Activated CD4-positive, alpha-beta T cell treated with anti-CD3 and anti-CD28 coated beads, Interleukin-2, amount 50 U/mL, for 16 hours (primary cell): Measurements from ENCODE around the gene POLK.

Source experiments
- DNase-seq: peaks from one replicate; pipeline ENCODE4 v3.0.0-alpha.2; 2020

Gene POLK

DNA sequence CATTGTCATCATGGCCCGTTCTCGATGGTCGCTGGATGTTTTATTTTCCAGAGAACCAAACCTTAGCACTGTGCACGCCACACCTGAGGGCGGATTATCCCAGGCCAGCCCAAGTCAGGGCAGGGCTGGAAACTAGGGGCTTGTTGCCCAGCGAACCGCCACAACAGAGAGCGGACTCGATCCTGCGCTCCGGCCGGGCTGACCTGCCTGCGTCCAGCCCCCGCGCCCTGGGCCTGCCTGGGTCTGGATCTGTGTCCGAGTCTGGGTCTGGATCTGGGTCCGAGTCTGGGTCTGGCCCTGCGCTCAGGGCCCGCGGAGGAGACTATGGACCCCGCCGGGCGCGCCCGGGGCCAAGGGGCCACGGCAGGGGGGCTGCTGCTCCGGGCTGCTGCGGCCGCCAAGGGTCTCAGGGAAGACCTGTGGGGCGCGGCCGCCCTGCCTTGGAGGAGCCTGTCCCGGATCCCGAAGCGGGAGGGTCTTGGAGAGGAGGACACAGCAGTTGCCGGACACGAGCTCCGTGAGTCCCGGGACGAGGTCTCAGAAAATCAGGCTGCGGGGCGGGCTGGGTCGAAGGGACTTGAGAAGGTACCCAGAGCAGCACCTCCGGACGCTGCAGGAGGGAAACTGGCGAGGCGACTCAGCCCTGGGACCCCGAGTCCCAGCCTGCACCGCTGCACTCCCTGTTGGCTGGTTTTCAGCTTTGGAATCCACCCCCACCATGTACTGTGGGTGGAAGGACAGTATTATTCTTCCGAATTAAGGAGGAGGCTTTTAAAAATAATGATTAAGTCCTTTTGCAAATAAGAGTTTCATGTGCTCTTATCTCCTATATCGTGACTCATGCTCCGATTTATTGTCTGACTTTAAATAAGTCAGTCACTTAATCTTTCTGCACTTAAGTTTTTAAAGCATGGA is 99.9 kb downstream of the POLK start, which contains the start of gene ANKDD1B:
TSS of gene ANKDD1B (plus strand) at position 143 of the 915 bp plus-strand sequence. CDS start at position 325, 182 bp downstream.
- no peak for DNase-seq

DNA sequence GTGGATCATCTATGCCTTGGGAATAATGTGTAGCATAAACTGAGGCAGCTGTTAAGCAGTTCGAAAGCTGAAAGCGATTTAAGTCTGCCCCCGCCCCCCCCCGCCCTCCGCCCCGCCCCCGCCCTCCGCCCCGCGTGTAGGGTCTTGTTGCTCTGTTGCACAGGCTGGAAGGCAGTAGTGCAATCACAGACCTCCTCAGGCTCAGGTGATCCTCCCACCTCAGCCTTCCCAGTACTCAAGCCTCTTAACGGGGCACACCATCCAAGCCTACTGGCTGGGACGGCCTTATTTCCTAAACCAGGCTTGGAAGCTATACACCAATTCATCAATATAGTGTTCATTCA is 100.5 kb downstream of the POLK start:
- no peak for DNase-seq

DNA sequence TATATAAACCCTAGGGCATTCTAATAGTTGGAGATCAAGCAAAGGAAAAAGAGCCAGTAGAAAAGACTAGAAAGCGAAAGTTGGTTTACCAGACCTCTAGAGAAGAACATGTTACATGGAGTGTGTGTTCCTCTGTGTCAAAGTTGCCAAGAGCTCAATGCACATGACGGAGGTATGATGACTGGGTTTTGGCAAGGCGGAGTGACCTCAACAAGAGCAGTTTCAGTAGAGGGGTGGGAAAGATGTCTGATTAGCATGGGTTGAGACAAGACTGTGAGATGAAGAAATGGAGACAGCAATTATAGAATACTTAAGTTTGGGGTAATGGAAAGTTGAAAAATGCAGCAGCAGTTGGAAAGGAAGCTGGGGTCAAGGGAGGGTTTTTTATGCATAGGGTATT is 101.2 kb downstream of the POLK start:
- no peak for DNase-seq

DNA sequence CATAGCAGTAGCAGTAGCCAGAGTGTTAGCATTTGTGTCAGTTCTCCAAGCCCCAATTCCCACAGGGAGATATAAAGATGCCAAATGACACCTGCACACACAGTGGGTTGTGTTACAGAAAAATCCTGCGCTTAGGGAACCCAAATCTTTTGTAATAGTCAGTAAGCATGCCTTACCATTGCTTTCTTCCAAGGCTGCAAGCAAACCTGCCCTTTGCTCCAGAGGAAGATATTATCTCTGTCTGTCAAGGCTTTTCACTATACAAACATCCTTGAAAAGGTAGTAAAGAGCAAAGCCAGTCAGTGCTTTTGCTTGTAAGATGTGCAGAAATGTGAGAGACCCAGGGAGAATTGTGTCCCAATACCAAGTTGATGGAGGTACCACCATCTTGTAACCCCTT is 102.5 kb downstream of the POLK start:
- DNase-seq = no peak

DNA sequence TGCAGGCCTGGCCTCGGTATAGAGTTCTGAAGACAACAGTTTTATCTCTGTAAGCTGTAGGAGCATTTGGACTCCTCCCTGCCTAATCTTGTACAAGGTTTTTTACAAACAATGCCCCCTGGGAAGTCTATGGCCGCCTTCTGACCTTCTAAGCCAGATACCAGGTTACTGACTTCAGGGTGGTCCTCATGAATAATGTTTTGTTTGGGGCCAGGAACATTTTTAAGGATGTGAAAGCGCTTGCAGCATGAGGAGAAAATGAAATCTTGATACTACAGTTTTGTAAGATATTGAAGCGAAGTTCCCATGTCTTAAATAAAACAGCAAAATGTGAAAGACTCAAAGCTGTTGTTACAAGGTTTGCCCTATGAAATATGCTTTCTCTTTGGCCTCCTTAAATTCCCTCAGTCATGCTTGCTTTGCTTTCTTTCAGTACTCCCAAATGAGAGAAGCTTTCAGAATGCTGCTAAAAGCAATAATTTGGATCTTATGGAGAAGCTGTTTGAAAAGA is 104.7 kb downstream of the POLK start:
- no peak for DNase-seq

DNA sequence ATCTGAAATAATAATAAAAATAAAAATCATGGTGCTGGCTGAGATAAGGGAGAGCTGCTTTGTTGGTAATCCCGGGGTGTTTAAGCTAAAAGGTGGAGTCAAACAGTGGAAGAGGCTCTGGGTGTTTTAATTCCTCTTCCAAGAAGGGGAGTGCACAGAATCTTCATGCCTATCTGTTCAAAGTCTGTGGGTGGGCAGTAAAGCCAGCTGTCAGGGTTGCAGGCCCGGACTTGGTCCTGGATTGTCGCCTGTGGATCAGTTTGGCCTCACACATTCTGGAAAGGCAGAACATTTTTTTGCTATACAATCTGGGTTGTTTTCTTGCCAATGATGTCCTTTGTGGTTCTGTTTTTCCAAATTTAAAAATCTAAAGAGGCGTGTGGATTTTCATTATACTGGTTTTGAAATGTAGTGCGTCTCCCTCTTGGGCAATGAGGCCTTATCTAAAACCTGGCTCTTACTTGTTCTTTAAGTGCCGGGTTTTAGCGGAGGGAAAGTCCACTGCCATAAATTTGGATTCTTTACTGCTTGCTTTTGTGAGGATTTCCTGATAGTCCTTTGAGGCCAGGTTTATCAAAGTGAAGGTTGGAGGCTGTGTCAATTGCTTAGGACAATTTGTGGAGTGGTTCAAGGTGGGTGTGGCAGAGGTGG is 105.4 kb downstream of the POLK start:
- DNase-seq = no peak

DNA sequence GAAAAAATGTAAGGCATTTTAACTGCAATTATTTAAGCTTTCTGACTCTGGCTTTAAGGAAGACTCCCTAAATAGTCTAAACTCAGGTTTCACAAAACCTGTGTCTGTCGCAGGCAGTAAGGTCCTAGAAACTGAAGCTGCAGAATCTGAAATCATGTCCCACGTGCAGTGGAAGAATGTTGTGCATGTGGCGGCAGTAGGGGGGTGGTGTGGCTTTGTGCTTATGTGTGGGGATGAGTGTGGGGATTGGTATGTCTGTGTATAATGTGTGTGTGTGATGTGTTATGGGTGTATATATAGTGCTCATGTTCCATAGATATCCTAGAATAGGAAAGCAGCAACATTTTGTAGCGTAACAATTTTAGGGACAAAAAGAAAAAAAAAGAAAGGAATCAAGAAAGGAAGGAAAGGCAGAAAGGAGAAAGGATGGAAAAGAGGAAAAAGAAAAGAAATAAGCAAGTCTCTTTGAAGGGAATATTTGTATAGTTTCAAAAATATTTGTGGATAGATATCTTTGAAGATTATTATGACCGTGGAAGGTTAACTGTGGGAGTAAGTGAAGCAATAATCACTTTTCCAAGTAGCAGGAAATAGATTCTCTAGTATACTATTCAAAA is 106.2 kb downstream of the POLK start:
- DNase-seq = no peak

DNA sequence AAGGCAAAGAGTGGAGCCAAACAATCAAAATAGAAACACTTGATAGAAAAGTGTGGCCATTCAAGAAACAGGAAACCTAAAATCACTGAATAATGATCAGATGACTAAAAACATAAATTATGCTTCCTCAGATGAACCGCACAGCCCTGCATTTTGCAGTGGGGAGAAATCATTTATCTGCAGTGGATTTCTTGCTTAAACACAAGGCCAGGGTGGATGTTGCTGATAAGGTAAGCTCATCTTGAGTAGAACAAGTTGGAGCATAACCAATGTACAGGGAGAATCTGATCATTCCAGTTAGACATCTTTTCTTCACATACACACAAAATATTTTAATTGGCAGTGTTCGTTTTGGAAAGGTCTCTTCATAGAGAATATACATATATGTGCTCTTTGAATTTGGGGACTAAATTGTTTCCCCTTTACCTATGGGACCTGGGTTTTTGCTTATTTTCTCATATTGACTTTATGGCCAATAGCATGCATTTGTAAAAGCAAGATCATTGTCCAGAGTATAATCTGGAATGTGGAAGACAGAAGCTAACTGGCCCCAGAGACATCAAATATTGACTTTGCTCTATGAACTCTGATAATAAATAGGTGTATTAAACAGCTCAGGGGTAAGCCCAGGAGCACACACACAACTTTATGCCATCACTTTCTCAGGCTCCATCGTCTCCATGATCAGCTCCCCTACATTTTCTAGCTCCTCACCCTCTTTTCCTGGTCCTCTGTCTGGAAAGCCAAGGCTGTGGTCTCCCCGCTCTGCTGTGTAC is 108.7 kb downstream of the POLK start:
- peak; percentile 15 for DNase-seq

DNA sequence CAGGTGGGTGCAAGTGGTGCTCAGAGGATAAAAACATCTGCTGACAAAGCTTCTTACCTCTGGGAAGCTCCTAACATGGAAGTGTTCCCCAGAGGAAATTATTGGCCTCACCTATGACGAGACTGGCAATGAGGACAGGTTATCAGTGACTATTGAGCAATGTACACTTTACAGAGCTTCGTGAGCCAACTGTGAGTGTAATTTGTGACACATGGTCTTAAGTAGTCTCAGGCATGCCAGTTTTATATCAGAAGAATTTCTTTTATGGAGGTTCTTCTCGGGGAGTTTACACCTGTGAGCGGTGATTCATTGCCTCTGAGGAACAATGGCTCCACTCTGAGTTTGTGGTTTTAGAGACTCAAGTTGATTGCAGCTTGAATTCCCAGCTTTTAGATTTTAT is 110.9 kb downstream of the POLK start:
- DNase-seq = no peak

DNA sequence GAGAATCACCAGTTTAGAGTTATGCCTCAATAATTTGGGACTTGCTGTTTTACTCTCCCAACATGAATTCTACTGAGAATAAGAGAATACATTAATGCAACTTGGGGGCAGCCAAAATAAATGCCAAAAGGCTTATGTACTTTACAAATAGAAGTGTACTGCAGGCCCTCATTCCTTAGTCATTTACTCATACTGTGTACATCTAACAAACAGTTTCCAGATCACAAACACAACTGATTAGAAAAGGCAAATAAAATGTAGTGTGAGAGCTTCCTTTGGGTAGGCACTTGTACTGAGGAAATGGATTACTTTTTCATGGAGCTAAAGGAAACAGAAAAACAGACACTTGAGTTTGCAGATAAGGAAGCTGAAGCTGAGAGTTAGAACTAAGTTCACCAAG is 112.2 kb downstream of the POLK start:
- DNase-seq = no peak

DNA sequence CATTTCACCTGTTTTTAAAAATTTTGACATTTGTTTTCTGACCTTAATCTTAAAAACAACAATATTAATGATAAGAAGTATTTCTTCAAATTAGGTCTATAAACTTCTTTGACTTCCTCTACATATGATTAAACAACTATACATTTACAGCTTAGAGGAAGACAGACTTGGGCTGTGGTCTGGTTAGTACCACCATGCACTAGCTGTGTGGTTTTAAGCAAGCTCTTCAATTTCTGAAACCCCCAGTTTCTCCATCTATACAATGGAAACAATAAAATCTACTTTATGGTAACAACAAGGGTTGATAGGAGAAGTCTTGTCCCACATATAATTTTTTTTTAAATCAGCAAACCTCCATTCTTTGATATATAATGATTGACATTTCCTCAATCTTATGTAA is 115.3 kb downstream of the POLK start:
- no peak for DNase-seq

DNA sequence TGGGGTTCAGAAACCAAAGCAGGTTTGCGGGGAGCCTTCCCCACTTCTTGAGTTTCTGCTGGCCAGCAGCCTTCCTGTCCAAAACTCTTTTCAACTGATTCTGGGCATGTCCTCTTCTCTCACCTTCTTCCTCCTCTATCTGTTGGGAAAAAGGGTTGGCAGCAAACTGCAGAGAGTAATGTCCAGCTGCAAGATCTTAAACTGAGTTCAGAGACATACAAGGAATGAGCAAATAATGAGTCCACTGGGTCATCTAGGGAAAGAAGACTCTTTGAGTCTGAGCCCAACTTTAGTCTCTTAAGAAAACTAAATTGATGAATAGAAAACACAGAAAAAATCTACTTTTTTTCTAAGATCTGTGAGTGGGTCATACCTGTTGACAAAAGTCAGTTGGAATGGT is 116.1 kb downstream of the POLK start:
- DNase-seq = no peak

DNA sequence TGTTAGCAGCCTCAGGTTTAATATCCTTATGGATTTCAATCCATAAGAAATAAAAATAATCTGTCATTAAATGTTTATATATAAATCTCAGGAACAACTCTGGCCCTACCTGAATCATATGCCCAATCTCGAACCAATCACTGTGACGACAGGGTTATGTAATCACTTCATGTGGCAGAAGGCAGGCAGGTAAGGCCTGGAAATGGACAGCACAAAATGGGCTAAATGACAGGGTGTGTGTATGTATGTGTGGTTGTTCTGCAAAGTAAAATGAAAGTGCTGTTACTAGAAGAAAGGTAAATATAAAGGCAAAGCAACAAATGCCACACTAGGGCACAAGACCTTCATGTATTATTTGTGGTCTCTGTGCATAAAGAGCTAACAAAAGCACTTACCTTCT is 119.2 kb downstream of the POLK start:
- DNase-seq = no peak

DNA sequence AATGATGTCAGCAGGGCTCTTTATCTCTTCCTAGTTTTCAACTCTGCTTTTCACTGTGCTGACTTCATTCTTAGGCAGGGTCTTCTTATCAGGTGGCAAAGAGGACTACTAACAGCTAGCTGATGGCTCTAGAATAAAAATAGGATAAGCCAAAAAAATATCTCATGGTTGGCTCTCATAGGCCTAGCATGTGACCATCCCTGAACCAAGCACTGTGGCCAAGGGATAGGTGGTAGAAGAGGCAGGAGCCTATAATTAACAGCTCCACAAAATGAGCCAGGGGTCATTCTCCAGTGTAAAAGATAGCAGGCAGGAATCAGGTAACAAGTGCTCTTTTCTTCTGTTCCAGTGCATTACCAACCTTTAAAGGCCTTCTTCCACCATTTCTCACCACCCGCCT is 120.6 kb downstream of the POLK start:
- DNase-seq = no peak

DNA sequence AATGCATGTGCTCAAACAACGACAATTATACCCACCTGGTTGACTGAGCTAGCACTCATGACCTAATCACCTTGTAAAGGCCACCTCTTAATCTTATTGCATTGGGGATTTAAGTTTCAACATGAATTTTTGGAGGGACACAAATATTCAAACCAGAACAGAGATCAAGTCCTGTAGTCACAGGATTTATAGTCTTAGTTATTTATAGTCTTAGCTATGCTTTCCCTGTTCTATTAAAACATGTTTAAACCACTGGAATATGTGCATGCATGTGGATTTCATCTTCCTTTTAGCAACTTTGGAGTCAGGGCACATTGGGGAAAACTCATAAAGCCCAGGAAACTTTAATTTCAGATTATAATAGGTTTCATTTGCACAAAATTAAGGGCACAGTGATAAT is 126.3 kb downstream of the POLK start:
- DNase-seq = no peak

DNA sequence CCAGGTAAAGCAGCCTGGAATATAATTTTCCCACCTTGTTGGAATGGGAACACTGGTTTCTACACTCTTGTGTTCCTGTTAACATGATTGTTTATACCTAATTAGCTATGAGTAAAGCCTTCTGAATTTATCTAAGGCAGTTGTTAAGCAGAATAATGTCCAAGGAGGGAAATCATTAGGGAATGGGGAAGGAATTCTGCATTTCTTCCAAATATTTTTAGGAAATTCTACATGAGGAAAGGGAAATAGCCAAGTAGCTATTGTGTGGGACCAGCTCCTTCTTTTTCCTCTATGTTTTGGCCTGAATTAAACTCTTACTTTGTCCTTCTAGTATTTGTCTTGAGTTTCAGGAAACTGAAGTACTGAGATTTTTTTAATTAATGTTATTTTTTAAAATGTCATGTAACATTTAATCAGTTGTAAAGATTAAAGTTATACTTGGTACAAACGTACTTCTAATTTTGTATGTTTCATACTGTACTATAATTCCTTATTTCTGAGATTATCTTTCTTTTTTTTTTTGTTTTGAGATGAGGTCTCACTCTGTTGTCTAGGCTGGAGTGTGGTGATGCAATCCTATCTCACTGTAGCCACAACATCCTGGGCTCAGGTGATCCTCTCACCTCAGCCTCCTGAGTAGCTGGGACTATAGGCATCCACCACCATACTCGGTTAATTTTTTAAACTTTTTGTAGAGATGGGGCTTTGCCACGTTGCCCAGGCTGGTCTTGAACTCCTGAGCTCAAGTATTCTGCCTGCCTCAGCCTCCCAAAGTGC is 128.0 kb downstream of the POLK start:
- no peak for DNase-seq

DNA sequence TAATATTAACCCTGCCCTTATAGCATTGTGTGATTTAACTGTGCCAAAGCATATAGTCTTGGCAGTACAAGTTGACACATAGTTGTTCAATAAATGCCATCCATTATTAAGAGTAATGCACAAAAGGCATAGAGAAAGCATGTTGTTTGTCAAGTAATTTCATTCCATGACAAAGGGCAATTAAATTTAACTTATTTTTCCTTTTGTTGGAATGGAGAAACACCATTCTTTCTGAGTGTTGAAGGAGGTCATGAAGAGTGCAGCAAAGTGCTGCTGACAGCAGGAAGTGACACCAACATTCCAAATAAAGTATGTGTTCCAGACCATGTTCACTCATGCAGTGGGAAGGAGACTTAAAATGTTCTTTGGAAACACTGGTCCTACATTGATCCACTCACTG is 128.7 kb downstream of the POLK start:
- DNase-seq = no peak

DNA sequence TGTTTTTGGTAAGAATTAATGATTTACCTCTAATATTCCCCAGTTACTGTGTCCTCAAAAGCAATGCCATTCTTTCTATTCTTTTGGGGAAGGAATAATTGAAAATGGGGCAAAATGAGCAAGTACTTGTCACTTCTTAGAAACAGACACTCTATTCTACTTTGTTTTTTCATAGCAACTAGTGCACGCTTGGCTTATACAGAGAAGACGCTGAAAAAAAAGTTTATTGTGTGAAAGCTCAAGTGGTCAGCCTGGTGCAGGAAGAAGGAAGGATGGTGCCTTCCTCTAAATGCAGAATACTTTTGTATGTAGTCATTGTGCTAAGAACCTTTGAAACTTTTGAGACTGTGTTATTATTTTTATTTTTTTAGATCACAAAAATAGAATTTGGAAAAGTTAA is 129.1 kb downstream of the POLK start:
- DNase-seq = no peak

DNA sequence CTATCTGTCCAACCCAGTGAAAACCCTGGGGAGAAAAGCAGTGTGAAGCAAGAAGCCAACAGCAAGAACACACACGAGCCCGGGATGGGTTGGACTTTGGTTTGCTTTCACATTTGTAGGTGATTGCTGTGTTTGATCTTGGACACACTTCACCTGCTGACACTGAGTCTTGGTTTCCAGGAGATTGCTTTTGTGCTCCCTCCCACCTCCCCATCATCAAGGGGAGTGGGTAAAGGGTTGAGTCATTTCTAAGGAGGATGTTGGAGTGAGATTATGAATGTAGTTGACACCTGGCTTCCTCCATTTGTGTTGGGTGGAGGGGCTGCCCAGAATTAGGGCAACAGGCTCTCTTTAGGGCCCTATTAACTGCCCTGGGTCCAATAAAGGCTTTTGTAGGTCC is 137.0 kb downstream of the POLK start:
- DNase-seq = peak; percentile 39
